ENCODE data around the gene ZNF615. TPM values are rescaled to one million over a fixed set of nuclear protein-coding genes. Genes with fewer than 3 reads are reported as not detected.
"Not testable (repeated sequence)": the region's sequence is repeated elsewhere in the genome, so short reads cannot be mapped to it uniquely, and the experiment has no call there.

ZNF615 gene
- total and polyA plus RNA-seq, 4 donors = 4.6 to 18.9 (median 10.9) TPM

DNA sequence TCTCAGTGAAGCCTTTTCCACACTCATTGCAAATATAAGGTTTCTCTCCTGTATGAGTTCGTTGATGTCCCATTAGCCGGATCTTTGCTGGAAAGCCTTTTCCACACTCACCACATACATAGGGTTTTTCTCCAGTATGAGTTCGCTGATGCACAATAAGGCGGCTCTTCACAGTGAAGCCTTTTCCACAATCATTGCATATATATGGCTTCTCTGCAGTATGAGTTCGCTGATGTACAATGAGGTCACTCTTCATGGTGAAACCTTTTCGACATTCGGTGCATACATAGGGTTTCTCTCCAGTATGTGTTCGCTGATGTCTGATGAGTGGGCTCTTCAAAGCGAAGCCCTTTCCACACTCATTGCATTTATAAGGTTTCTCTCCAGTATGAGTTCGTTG, 14.6 kb downstream of the ZNF615 start:
- Histone ChIP-seq H3K9me3 (ENCODE audit: control insufficient read depth, low read length) (peaks cover 28% of the 10 kb centered on the region), H3K27ac (ENCODE audit: low read depth in 1 of 2, low read length in 2 of 2) (no peak overlapping the region), H3K4me3 (ENCODE audit: low read length in 2 of 2) (peak overlapping the region in 1 of 2 donors; percentile 10), H3K4me1 (ENCODE audit: control insufficient read depth in 1 of 2, insufficient read depth in 2 of 2, low read length in 2 of 2) (no peaks in the 10 kb centered on the region), H3K36me3 (ENCODE audit: control insufficient read depth in 1 of 2, insufficient read depth in 2 of 2, low read length in 1 of 2) (peaks cover 13 to 44% of the 10 kb centered on the region in 2 donors), H3K27me3 (ENCODE audit: control insufficient read depth in 1 of 2, insufficient read depth in 2 of 2, low read length in 1 of 2) (no peaks in the 10 kb centered on the region)
- intact Hi-C loops (cut with DNase I) = no loop called here
- 98% methylated on average over 10 of the region's 10 CpGs for WGBS, 2 donors
- no peak for ATAC-seq (ENCODE audit: low FRiP score)
- no peak for DNase-seq

- intact Hi-C loops (cut with DNase I) = loop anchor here in 1 of 2 donors (5.0 to 10.0 kb wide), 3 partner anchors 41 to 92 kb away; partner anchors contain the start of genes ZNF613 and ZNF614
- Histone ChIP-seq H3K4me1 (ENCODE audit: control insufficient read depth in 1 of 2, insufficient read depth in 2 of 2, low read length in 2 of 2) (no peaks in the 10 kb centered on the region), H3K4me3 (ENCODE audit: low read length in 2 of 2) (peak within 1 kb of the TSS; percentile 99), H3K27ac (ENCODE audit: low read depth in 1 of 2, low read length in 2 of 2) (peak within 1 kb of the TSS in 1 of 2 donors; percentile 65), H3K36me3 (ENCODE audit: control insufficient read depth in 1 of 2, insufficient read depth in 2 of 2, low read length in 1 of 2) (no peaks in the 10 kb centered on the region), H3K27me3 (ENCODE audit: control insufficient read depth in 1 of 2, insufficient read depth in 2 of 2, low read length in 1 of 2) (no peaks in the 10 kb centered on the region), H3K9me3 (ENCODE audit: control insufficient read depth, low read length) (peaks cover 9% of the 10 kb centered on the region)
- peak; percentile 98 for ATAC-seq (ENCODE audit: low FRiP score)
- whole genome bisulfite sequencing, 2 donors = 2 to 3% methylated on average over 33 of the region's 33 CpGs
- peak; percentile 94 to 95 for DNase-seq
Observed at GRCh38 chr19:51986309-51987291, 21.4 kb downstream of the ZNF615 start, which contains the start of gene ZNF350. Gene ZNF350, minus strand, starts transcription at chr19:51986840. Its CDS starts 12,480 bp downstream, at chr19:51974360.

DNA sequence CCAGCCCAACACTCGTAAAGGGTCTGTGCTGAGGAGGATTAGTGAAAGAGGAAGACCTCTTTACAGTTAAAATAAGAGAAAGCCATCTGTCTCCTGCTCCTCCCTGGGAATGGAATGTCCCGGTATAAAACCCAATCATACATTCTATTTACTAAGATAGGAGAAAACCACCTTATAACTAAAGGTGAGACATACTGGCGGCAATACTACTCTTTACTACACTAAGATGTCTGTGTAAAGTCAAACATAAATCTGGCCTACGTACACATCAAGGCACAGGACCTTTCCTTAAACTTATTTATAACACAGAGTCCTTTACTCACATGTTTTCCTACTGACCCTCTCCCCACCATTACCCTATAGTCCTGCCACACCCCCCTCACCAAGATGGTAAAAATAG, 24.6 kb downstream of the ZNF615 start:
- intact Hi-C loops (cut with DNase I) = loop anchor here in 1 of 2 donors (10.0 kb wide), 2 partner anchors 59 to 89 kb away; partner anchors contain the start of gene ZNF613
- Histone ChIP-seq H3K4me1 (ENCODE audit: control insufficient read depth in 1 of 2, insufficient read depth in 2 of 2, low read length in 2 of 2) (no peaks in the 10 kb centered on the region), H3K27ac (ENCODE audit: low read depth in 1 of 2, low read length in 2 of 2) (no peak overlapping the region), H3K9me3 (ENCODE audit: control insufficient read depth, low read length) (peaks cover 17% of the 10 kb centered on the region), H3K27me3 (ENCODE audit: control insufficient read depth in 1 of 2, insufficient read depth in 2 of 2, low read length in 1 of 2) (no peaks in the 10 kb centered on the region), H3K36me3 (ENCODE audit: control insufficient read depth in 1 of 2, insufficient read depth in 2 of 2, low read length in 1 of 2) (peaks cover 5 to 10% of the 10 kb centered on the region in 2 donors), H3K4me3 (ENCODE audit: low read length in 2 of 2) (no peak overlapping the region)
- 91 to 95% methylated on average over 4 of the region's 4 CpGs for WGBS, 2 donors
- DNase-seq = no peak
- no peak for ATAC-seq (ENCODE audit: low FRiP score)

DNA sequence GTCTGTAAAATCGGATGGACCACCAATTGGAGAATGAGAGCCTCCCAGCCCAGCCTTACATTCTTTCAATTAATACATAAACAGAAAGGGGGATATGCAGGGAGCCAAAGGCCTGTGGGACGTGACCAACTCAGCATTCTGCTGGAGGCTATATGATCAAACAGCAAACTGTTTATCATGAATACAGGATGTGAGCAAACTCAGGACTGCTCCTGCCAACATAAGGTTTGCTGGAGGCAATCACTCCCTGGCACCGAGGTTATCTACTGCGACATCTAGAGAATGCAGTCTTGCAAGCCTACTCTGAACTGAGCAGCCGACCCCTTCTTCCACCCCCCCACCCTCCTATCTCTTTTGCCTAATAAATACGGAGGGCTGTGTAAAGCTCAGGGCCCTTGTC, 27.1 kb downstream of the ZNF615 start:
- H3K4me3 ChIP-seq (ENCODE audit: low read length in 2 of 2); H3K4me1 ChIP-seq (ENCODE audit: control insufficient read depth in 1 of 2, insufficient read depth in 2 of 2, low read length in 2 of 2); ATAC-seq (ENCODE audit: low FRiP score); H3K27ac ChIP-seq (ENCODE audit: low read depth in 1 of 2, low read length in 2 of 2); DNase-seq; H3K27me3 ChIP-seq (ENCODE audit: control insufficient read depth in 1 of 2, insufficient read depth in 2 of 2, low read length in 1 of 2): not testable (repeated sequence)
- Histone ChIP-seq H3K9me3 (ENCODE audit: control insufficient read depth, low read length) (peaks cover 27% of the 10 kb centered on the region), H3K36me3 (ENCODE audit: control insufficient read depth in 1 of 2, insufficient read depth in 2 of 2, low read length in 1 of 2) (peaks cover 9 to 10% of the 10 kb centered on the region in 2 donors)
- intact Hi-C loops (cut with DNase I) = loop anchor here in 1 of 2 donors (10.0 kb wide), 2 partner anchors 56 to 86 kb away; partner anchors contain the start of gene ZNF613
- WGBS, 2 donors = 93 to 94% methylated on average over 6 of the region's 6 CpGs

DNA sequence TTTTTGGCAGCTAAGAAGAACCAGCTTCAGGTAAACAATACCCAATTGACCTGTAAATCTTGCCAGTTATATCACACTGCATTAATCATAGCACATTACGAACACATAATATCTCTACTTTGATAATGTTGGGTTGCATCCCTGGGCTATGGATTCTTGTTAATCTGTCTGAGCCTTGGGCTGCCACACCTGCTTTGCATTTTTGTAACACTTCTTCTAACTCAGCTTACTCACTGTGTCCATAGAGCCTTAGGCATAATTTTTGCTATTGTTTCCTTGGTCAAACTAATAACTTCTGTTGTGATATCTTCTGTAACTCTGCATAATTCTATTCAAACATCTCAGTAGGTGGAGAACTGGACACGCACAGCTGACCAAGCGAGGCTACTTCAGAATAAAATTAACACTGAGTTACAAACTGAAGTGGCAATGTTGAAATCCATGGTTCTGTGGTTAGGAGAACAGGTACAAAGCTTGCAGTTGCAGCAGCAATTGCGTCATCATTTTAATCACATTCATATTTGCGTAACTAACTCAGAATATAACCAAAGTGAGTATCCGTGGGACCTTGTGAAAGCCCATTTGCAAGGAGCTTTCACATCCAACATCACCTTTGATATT, 27.8 kb downstream of the ZNF615 start:
- Histone ChIP-seq H3K27ac (ENCODE audit: low read depth in 1 of 2, low read length in 2 of 2) (no peak overlapping the region), H3K4me3 (ENCODE audit: low read length in 2 of 2) (no peak overlapping the region), H3K4me1 (ENCODE audit: control insufficient read depth in 1 of 2, insufficient read depth in 2 of 2, low read length in 2 of 2) (no peaks in the 10 kb centered on the region), H3K36me3 (ENCODE audit: control insufficient read depth in 1 of 2, insufficient read depth in 2 of 2, low read length in 1 of 2) (peaks cover 9 to 10% of the 10 kb centered on the region in 2 donors), H3K27me3 (ENCODE audit: control insufficient read depth in 1 of 2, insufficient read depth in 2 of 2, low read length in 1 of 2) (no peaks in the 10 kb centered on the region), H3K9me3 (ENCODE audit: control insufficient read depth, low read length) (peaks cover 30% of the 10 kb centered on the region)
- ATAC-seq (ENCODE audit: low FRiP score) (no peak), DNase-seq (no peak)
- intact Hi-C loops (cut with DNase I) = loop anchor here in 1 of 2 donors (10.0 kb wide), 2 partner anchors 55 to 85 kb away; partner anchors contain the start of gene ZNF613
- WGBS, 2 donors = 97% methylated on average over 6 of the region's 6 CpGs

- H3K36me3 ChIP-seq (ENCODE audit: control insufficient read depth in 1 of 2, insufficient read depth in 2 of 2, low read length in 1 of 2) = peaks cover 15 to 19% of the 10 kb centered on the region in 2 donors
- H3K4me1 ChIP-seq (ENCODE audit: control insufficient read depth in 1 of 2, insufficient read depth in 2 of 2, low read length in 2 of 2) = no peaks in the 10 kb centered on the region
Observed at GRCh38 chr19:51978882-51979281, 29.1 kb downstream of the ZNF615 start.

GRCh38 chr19:51977346-51977745, 30.7 kb downstream of the ZNF615 start:
- peaks cover 24 to 32% of the 10 kb centered on the region in 2 donors for H3K36me3 ChIP-seq (ENCODE audit: control insufficient read depth in 1 of 2, insufficient read depth in 2 of 2, low read length in 1 of 2)
- no peaks in the 10 kb centered on the region for H3K4me1 ChIP-seq (ENCODE audit: control insufficient read depth in 1 of 2, insufficient read depth in 2 of 2, low read length in 2 of 2)
- no peak overlapping the region for H3K27ac ChIP-seq (ENCODE audit: low read depth in 1 of 2, low read length in 2 of 2)
- intact Hi-C loops (cut with DNase I) = no loop called here
- H3K4me3 ChIP-seq (ENCODE audit: low read length in 2 of 2) = no peak overlapping the region
- WGBS, 2 donors = 84 to 88% methylated on average over 7 of the region's 7 CpGs
- H3K27me3 ChIP-seq (ENCODE audit: control insufficient read depth in 1 of 2, insufficient read depth in 2 of 2, low read length in 1 of 2) = no peaks in the 10 kb centered on the region
- ATAC-seq (ENCODE audit: low FRiP score) = no peak
- no peak for DNase-seq
- peaks cover 42% of the 10 kb centered on the region for H3K9me3 ChIP-seq (ENCODE audit: control insufficient read depth, low read length)

More at GRCh38 chr19:51978882-51979281, 29.1 kb downstream of the ZNF615 start:
- ATAC-seq (ENCODE audit: low FRiP score) (no peak), DNase-seq (no peak)
- intact Hi-C loops (cut with DNase I) = no loop called here
- Histone ChIP-seq H3K9me3 (ENCODE audit: control insufficient read depth, low read length) (peaks cover 38% of the 10 kb centered on the region), H3K27me3 (ENCODE audit: control insufficient read depth in 1 of 2, insufficient read depth in 2 of 2, low read length in 1 of 2) (no peaks in the 10 kb centered on the region), H3K4me3 (ENCODE audit: low read length in 2 of 2) (no peak overlapping the region), H3K27ac (ENCODE audit: low read depth in 1 of 2, low read length in 2 of 2) (no peak overlapping the region)
- WGBS, 2 donors = 96 to 97% methylated on average over 4 of the region's 4 CpGs

DNA sequence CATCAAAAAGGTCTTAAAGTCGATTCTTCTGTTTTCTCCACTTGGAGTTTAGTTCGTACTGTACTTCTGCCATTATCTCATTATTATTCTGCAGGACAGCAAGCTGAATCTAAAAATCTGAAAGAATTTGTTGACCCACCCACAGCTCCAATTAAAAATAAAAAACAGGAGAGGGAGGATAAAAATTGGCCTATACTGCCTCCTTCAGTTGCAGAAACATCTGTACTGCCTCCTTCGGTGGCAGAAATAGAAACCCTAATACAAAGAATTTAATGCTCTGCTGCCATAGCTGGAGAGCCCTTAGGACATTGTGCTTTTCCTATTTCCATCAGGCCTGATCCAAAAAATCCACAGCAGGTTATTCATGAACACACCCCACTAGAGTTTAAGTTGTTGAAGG, 31.2 kb downstream of the ZNF615 start:
- DNase-seq (no peak), ATAC-seq (ENCODE audit: low FRiP score) (no peak)
- intact Hi-C loops (cut with DNase I) = no loop called here
- Histone ChIP-seq H3K9me3 (ENCODE audit: control insufficient read depth, low read length) (peaks cover 43% of the 10 kb centered on the region), H3K4me3 (ENCODE audit: low read length in 2 of 2) (no peak overlapping the region), H3K4me1 (ENCODE audit: control insufficient read depth in 1 of 2, insufficient read depth in 2 of 2, low read length in 2 of 2) (no peaks in the 10 kb centered on the region), H3K27me3 (ENCODE audit: control insufficient read depth in 1 of 2, insufficient read depth in 2 of 2, low read length in 1 of 2) (no peaks in the 10 kb centered on the region), H3K27ac (ENCODE audit: low read depth in 1 of 2, low read length in 2 of 2) (no peak overlapping the region), H3K36me3 (ENCODE audit: control insufficient read depth in 1 of 2, insufficient read depth in 2 of 2, low read length in 1 of 2) (peaks cover 24 to 33% of the 10 kb centered on the region in 2 donors)
- 91 to 92% methylated on average over 3 of the region's 3 CpGs for WGBS, 2 donors
